Ishikawa (cell line): Measurements from ENCODE around the gene IWS1.

Source experiments
- CEBPB ChIP-seq: IDR thresholded peaks from 2 replicates; pipeline ENCODE4 v1.6.1; 2012
- CREB1 ChIP-seq: IDR thresholded peaks from 2 replicates; pipeline ENCODE4 v1.6.1; 2012; ENCODE audit warnings: low read depth
- EGR1 ChIP-seq: IDR thresholded peaks from 2 replicates; pipeline ENCODE4 v1.6.1; 2012
- EP300 ChIP-seq: IDR thresholded peaks from 2 replicates; pipeline ENCODE4 v1.6.1; 2012; ENCODE audit warnings: borderline replicate concordance
- FOXM1 ChIP-seq: IDR thresholded peaks from 2 replicates; pipeline ENCODE4 v1.6.1; 2012; ENCODE audit warnings: low read depth, borderline replicate concordance
- NFIC ChIP-seq: IDR thresholded peaks from 2 replicates; pipeline ENCODE4 v1.6.1; 2012
- RAD21 ChIP-seq: IDR thresholded peaks from 2 replicates; pipeline ENCODE4 v1.6.1; 2012; ENCODE audit warnings: low read depth
- TAF1 ChIP-seq: IDR thresholded peaks from 2 replicates; pipeline ENCODE4 v1.6.1; 2012; ENCODE audit warnings: low read depth, mild to moderate bottlenecking
- TCF12 ChIP-seq: IDR thresholded peaks from 2 replicates; pipeline ENCODE4 v1.6.1; 2012; ENCODE audit warnings: low read depth
- TEAD4 ChIP-seq: IDR thresholded peaks from 2 replicates; pipeline ENCODE4 v1.6.1; 2012
- YY1 ChIP-seq: IDR thresholded peaks from 2 replicates; pipeline ENCODE4 v1.6.1; 2012; ENCODE audit warnings: low read depth
- ZBTB7A ChIP-seq: IDR thresholded peaks from 2 replicates; pipeline ENCODE4 v1.6.1; 2012; ENCODE audit warnings: low read depth
- TF ChIP-seq, protein P1 (sequence below): IDR thresholded peaks from 2 replicates; pipeline ENCODE4 v1.6.1; 2012; ENCODE audit warnings: low read depth, mild to moderate bottlenecking
- TF ChIP-seq, protein P2 (sequence below): IDR thresholded peaks from 2 replicates; pipeline ENCODE4 v1.6.1; 2012
- TF ChIP-seq, protein P3 (sequence below): IDR thresholded peaks from 2 replicates; pipeline ENCODE4 v1.6.1; 2012

IWS1 gene

DNA sequence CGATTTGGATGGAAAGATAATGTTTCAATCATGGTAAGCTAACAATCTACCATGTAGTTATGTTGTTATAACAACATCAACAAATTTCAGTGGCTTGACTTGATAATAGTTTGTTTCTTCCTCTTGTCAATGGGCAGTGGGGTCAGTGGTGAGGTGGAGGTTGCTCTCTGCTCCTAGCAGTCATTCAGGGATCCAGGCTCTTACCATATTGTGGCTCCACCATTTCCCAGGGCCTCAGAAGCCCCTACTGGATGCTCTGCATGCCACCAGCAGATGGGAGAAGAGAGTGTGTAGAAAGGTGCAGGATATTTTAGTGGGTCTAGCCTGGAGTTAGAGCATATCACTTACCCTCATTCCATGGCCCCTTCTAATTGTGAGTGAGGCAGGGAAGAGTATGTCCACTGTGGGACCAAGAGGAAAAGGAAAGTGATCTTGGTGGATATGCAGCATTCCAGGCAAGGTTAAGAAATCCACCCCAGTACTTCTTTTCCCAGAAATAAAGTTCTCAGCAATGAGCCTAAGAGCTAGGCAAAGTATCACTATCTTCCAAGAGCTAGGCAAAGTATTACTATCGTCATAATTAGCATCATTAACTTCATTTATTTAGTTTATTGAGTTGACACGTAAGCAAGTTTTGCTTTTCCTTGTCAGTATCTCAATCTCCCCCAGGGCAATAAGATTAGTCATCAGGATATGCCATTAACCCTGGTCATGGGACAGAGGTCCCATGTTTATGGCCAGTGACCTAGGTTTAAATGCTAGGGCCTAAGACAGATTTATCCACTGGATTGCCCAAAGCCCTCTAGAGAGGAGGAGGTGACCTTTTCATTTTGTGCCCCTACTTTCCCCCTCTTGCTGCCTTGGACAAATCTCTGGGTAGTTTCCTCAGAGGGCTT, 4.2 kb upstream of the IWS1 start:
- TF ChIP-seq, protein P1, sequence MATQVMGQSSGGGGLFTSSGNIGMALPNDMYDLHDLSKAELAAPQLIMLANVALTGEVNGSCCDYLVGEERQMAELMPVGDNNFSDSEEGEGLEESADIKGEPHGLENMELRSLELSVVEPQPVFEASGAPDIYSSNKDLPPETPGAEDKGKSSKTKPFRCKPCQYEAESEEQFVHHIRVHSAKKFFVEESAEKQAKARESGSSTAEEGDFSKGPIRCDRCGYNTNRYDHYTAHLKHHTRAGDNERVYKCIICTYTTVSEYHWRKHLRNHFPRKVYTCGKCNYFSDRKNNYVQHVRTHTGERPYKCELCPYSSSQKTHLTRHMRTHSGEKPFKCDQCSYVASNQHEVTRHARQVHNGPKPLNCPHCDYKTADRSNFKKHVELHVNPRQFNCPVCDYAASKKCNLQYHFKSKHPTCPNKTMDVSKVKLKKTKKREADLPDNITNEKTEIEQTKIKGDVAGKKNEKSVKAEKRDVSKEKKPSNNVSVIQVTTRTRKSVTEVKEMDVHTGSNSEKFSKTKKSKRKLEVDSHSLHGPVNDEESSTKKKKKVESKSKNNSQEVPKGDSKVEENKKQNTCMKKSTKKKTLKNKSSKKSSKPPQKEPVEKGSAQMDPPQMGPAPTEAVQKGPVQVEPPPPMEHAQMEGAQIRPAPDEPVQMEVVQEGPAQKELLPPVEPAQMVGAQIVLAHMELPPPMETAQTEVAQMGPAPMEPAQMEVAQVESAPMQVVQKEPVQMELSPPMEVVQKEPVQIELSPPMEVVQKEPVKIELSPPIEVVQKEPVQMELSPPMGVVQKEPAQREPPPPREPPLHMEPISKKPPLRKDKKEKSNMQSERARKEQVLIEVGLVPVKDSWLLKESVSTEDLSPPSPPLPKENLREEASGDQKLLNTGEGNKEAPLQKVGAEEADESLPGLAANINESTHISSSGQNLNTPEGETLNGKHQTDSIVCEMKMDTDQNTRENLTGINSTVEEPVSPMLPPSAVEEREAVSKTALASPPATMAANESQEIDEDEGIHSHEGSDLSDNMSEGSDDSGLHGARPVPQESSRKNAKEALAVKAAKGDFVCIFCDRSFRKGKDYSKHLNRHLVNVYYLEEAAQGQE = no peak
- no peak for TF ChIP-seq FOXM1
- TF ChIP-seq YY1 = no peak
- TF ChIP-seq TEAD4 = no peak
- no peak for TF ChIP-seq TCF12
- no peak for TF ChIP-seq EP300
- no peak for TF ChIP-seq EGR1
- TF ChIP-seq NFIC = no peak
- TF ChIP-seq RAD21 = no peak
- no peak for TF ChIP-seq CREB1
- TF ChIP-seq ZBTB7A = no peak
- no peak for TF ChIP-seq TAF1
- TF ChIP-seq, protein P2, sequence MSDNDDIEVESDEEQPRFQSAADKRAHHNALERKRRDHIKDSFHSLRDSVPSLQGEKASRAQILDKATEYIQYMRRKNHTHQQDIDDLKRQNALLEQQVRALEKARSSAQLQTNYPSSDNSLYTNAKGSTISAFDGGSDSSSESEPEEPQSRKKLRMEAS = no peak
- TF ChIP-seq CEBPB = no peak
- TF ChIP-seq, protein P3, sequence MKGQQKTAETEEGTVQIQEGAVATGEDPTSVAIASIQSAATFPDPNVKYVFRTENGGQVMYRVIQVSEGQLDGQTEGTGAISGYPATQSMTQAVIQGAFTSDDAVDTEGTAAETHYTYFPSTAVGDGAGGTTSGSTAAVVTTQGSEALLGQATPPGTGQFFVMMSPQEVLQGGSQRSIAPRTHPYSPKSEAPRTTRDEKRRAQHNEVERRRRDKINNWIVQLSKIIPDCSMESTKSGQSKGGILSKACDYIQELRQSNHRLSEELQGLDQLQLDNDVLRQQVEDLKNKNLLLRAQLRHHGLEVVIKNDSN = no peak

- TF ChIP-seq ZBTB7A (no peak), EGR1 (no peak), CREB1 (no peak), TCF12 (no peak), EP300 (no peak), NFIC (no peak), FOXM1 (no peak), TAF1 (no peak), YY1 (no peak), CEBPB (no peak), RAD21 (no peak), TEAD4 (no peak)
- TF ChIP-seq, protein P1 = no peak
- TF ChIP-seq, protein P2 = no peak
- TF ChIP-seq, protein P3 = no peak
These were observed 2.2 kb upstream of the IWS1 start for GRCh38 chr2:127528487-127528886.

DNA sequence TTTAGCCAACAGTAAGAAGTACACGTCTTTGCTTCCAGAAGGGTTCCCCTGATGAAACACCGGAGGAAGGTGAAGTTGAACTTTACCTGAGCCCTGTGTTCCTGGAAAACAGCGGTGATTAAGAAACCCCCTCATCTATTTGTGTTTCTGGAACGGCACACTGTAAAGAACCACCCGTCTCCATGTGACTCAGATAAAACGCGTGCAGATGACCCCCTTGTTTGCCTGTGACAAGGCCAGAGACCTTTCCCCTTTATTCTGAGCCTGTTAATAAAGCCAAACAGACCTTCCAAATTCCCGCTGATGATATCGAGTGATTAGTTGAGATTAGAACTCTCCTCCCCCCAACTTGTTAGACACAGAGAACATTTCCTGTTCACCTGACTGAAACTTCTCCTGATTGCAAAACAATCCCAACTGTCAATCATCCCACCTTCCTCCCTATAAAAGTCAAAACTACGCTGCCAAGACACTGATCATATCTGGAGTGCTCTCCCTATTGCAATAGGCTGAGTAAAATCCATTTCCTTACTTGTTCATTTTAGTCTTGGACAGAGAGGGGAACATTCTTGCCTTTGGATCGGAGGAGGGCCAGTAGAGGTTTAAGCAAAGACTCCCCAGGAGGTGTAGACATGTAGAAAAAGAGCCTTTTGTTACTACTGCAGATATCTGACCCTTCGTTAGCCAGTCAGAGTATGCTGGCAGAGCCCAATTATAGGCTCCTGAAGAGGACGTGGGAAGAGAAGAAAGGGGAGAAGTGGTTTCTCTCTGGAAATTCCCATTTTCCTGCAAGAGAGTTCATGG, 914 bp upstream of the IWS1 start:
- TF ChIP-seq NFIC = 0 out of 2 replicates have a peak, but pooled peaks have one; percentile 1
- no peak for TF ChIP-seq EGR1
- TF ChIP-seq, protein P3 = no peak
- no peak for TF ChIP-seq YY1
- TF ChIP-seq RAD21 = no peak; the same call in 1 of the 2 replicates
- TF ChIP-seq, protein P1 = no peak
- TF ChIP-seq CEBPB = peak; percentile 92
